Measurements from ENCODE around the gene DPYSL3.

The DPYSL3 gene

GRCh38 chr5:147467973-147468508, 41.8 kb downstream of the DPYSL3 start:
- no peak for DNase-seq

DNA sequence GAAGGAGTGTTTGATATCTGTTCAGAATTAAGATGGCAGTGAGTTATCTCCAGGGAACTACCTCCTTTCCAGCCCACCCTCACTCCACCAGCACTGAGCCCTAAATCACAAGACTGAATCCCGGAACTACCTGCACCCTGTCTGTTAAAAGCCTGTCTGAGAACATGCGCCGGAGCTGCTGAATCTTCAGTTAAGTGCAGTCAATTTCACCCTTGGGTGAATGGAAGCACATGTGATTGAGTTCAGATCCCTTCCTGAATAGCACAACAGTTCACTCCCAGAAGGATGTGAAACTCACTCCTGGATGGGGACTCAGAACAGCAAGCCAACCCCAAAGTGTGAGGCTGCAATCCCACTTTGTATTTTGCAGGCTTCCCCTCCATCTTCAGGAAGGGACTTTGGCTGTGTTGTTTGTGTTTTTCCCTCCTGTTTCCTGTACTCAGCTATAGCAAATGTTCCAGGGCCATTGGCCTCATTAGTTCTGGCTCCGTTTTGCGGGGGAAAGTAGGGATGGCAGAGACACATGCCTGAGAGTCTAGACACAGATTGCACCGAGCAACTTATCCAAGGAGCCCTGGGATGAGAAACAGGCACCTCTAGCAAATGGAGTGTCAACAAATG, 43.4 kb downstream of the DPYSL3 start:
- no peak for DNase-seq

DNA sequence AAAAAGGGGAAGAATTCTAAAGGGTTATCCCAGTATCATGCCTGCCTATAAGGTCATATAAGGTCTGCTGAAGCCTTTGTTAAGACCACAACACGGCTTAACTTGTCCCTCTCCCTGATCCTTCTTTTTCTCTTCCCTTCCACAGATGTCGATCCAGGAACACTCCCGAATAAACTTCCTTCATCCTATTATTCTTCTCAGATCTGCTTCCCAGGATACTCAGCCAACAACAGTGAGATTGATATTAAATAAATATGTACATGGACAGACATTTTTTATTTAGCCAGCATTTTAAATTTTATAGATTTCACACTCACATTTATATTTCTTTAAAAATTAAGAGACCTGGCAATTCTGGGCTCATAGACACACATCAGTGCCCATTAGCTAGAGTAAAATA, 44.1 kb downstream of the DPYSL3 start:
- no peak for DNase-seq

DNA sequence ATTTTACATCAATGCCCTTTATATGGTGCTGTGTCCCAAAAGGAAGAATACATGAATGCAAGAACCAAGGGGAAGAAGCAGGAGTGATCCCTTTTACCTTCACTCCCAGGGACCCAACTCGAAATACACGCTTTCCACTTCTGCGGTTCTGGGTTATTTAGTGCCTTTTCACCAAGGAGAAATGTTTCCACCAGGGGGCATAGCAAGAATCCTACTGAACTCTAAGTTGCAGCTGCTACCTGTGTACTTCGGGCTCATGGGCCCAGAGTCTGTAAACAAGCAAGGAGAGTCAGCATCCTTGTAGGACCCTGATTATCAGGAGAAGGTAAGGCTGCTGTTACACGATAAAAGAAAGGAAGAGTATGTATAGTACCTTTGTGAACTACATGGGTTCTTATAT, 45.7 kb downstream of the DPYSL3 start:
- DNase-seq, result no peak

DNA sequence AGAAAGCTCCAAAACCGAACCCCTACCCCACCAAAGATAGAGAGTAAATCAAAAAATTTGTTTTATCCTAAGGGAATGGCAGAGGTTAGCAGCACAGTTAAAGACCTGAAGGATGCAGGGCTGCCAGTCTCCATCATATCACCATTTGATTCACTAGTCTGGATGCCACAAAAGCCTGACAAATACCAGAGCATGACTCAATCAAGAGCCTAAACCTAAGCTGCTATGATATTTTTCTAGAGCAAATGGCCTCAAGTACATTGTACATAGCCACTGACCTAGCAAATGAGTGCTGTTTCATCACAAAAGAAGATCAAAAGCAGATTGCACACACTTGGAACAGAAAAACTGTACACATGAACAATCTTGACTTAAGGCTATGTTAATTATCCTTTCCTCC, 48.0 kb downstream of the DPYSL3 start:
- no peak for DNase-seq

DNA sequence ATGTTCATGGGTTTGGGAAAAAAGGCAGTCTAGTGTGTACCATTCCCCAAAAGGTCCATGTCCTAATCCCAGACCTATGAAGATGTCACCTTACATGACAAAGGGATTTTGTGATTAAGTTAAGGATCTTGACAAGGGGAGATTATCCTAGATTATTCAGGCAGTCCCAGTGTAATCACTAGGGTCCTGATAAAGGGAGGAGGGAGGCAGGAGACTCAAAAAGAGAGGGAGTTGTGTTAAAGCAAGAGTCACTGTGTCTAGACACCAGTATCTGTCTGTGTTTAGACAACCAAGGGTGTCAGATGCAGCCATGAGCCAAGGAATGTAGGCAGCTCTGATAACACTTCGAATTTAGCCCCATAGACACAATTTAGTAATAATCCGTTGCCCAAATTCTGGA, 49.5 kb downstream of the DPYSL3 start:
- no peak for DNase-seq

DNA sequence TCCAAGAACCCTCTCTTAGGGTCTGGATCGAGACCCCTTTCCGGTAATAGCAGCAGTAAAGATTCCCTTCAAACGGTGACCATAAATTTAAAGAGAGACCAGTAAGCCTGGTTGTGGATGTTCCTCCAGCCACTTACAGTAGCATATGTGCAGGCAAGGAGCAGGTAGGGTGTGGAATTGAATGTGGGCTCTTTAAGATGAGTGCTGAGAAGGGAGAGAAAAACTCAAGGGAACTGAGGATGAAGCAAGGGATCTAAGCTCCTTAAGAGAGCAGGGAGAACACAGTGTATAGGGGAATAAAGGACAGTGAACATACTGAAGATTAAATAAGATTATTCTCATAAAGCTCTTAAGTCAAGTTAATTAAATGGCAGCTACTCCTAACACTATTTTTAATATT, 51.3 kb downstream of the DPYSL3 start:
- DNase-seq, result no peak

DNA sequence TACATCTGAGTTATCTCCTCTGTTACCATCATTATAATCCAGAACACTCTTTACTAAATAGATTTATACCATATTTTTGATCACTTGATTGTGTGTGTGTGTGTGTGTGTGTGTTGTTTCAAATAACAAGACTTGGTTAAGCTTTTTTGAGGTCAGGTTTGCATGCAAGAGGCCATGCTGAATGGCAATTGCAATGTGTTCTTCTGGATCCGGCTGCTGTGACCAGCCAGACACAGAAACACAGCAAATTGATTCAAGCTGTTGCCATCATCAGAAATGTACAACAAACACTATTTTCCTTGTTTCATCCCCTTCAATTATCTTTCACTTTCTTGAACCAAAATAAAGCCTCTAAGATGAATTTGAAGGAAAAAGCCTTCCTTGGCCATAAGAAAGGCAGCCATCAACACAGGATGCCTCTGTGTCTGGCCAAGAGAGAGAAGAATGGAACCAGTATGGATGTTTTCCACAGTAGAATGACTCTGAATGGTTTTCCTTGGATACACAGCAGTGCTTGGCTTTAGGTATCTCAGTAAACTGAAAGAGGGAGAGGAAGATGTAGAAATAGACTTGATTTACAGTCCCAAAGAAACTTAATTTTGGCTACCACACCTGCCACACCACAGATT, 53.9 kb downstream of the DPYSL3 start:
- no peak for DNase-seq

- DNase-seq, result no peak
These were observed 54.7 kb downstream of the DPYSL3 start for GRCh38 chr5:147454996-147455677.

DNA sequence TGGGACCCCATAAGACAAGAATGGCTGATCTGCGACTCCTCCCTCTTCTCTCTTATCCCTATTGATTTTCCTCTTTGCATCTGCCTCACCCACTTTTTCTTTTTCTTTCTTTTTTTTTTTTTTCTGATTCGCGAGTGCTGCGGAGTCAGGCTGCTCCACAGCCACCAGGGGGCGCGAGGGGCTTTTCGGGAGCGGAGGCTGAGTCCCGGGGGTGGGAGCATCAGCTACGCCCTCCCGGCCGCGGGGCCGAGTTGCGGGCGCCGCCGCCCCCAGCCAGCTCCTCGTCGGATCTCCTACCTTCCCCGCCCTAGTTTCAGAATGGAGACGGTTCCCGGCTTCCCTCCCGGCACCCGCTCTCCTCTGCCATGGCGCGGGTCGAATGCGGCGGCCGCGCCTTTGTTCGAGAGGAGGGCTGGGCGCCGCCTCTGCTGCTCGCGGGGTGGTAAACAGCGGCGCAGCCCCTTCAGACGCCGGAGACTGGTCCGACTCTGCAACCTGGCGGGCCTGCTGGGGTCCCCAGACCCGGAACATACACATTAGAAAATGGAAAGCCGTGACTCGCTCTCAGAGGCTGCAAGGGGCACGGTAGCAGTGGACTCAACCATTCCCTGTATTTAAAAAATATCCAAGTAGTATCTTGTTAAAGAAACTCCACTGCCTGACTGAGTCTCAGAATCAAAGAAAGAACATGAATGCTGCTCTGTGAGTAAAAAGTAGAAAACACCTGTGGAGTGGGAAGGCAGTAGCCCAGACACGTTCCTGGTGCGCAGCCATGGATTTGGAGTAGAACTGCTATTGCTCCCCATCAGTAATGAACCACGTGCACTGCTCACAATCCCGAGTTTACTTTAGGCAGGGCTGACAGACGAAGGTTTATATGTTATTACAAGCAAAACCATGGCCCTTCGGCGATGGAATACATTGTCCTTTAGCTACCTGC, 55.7 kb downstream of the DPYSL3 start:
- peak; percentile 37 for DNase-seq

- DNase-seq, result no peak
These were observed 57.6 kb downstream of the DPYSL3 start for GRCh38 chr5:147452165-147452811.

DNA sequence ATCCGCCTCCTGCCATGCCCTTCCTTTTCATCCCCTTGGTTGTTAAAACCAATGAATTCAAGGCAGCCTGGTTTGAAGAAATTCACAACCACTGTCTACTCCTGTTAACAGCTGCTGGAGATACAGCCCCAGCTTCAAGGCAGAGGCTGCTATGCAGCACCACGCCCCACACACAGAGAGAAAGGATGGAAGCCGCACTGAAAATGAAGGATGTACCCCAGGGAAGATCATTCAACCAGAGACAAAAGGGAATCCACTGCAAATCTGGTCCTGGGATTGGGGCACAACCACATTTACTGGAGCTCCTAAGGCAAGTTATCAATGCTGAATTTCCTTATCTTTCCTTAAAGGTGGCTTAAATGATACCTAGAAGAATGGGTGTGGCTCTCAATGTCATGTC, 58.7 kb downstream of the DPYSL3 start:
- no peak for DNase-seq

DNA sequence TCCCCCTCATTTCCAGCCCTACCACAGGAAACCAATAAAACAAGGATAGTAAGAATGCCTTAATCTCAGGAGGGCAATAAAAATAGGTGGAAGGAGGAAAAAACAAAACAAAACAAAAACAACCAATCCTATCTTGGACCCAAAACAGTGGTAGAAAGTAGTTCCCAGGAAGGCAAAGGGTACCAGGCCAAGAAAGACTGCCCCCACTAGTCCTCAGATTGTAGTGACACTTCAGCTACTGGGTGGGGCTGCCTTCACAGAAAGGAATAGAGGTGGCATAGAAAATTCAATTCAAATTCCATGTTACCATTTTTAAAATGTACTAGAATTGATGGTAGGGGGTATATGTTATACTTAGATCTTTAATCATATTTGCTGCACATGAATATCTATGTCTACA, 59.3 kb downstream of the DPYSL3 start:
- no peak for DNase-seq

- no peak for DNase-seq
These were observed 61.1 kb downstream of the DPYSL3 start for GRCh38 chr5:147448766-147449165.

DNA sequence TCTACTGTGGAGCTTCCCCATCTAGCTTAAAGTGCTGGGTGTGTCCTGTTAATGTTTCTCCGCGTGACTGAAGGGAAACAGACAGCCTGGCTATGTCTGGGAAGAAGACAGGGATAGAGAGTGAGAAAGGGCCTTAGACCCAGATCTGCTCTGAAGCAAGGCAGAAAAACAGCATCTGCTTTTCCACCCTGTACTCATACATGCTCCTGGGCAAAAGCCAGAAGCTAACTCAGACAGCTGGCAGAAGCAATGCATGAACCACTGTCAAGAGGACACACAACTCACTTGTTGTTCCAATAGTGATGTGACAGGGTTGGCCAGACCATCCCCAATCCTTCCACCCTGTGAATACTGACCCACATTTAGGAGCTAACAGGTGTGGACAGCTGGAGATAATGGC, 63.3 kb downstream of the DPYSL3 start:
- no peak for DNase-seq

DNA sequence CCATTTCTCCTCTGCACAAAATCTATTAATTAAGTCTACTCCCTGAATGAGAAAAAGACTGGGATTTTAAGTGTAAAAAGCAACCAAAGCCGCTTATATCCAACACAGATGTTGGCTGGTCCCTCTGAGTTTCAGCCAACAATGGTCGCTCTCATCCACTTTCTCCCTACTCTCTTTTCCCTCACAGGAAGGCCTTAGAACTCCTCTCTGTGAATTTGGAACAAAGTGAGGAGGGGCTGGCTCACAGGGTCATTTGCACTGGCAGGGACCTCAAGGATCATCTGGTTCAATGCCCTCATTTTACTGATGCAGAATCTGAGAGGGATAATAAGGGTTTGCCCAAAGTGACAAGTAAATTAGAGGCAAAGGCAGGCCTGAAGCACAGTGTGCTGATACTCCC, 64.0 kb downstream of the DPYSL3 start:
- no peak for DNase-seq

- no peak for DNase-seq
These were observed 64.8 kb downstream of the DPYSL3 start for GRCh38 chr5:147445090-147445489.

DNA sequence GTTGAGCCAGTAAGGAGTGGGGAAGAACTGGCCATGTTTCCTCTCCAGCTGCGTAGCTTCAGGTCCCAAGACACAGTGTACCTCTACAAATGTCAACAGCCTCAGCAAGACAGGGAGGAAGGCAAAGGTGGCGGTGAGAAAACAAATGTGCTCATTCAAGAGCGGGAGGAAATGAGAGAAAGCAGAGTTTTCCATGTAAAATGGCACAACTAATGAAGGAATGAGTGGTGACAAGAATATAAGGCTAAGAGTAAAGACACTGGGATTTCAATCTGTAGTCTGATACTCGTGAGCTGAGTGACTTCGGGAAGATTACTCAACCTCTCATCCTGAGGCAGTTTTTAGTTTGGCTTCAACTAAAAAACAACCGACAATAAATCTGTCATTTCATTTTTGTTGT, 67.6 kb downstream of the DPYSL3 start:
- DNase-seq, result no peak

DNA sequence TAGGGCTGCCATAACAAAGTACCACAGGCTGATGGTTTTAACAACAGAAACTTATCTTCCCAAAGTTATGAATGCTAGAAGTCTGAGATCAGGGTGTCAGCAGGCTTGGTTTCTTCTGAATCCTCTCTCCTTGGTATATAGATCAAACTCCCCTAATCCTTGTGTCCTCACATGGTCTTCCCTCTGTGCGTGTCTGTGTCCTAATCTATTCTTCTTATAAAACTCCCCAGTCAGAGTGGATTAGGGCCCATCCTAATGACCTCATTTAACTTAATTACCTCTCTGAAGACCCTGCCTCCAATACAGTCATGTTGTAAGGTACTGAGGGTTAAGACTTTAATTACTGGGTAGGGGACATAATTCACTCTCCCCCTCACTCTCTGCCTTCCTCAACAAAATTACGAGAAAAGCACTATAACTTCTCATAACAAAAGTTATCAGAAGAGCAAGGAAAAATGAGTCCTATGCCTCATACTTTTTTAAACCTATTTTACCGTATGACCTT, 68.6 kb downstream of the DPYSL3 start:
- no peak for DNase-seq

GRCh38 chr5:147439254-147439653, 70.6 kb downstream of the DPYSL3 start:
- no peak for DNase-seq

- DNase-seq, result no peak
These were observed 72.7 kb downstream of the DPYSL3 start for GRCh38 chr5:147437161-147437596.

- no peak for DNase-seq
These were observed 73.3 kb downstream of the DPYSL3 start for GRCh38 chr5:147436596-147436995.

All from NCI-H2107 (cell line).